Immature natural killer cell (primary cell): ENCODE results near the gene ITIH3. TPM values are rescaled to one million over a fixed set of nuclear protein-coding genes. Genes with fewer than 3 reads are reported as not detected.
A peak's percentile ranks its signal among the peaks of the same experiment; 100 is the strongest.

Source experiments
- DNase-seq, 3 donors: peaks; one replicate each; pipeline ENCODE4 v3.0.0; 2022; ENCODE audit warnings: mixed read lengths in 1 of 3
- H3K27ac Mint-ChIP-seq, 6 donors: one replicate each; pipeline ENCODE4 v1.8.0; 2020; ENCODE audit warnings: mixed read lengths in 6 of 6, mild to moderate bottlenecking in 5 of 6, inconsistent platforms in 4 of 6, moderate library complexity in 3 of 6
- H3K27me3 Mint-ChIP-seq, 3 donors: one replicate each; pipeline ENCODE4 v1.8.0; 2020 to 2021; ENCODE audit warnings: low read depth in 3 of 3, mild to moderate bottlenecking in 3 of 3, mixed read lengths in 3 of 3, moderate library complexity in 3 of 3, inconsistent platforms in 1 of 3
- H3K36me3 Mint-ChIP-seq, 3 donors: one replicate each; pipeline ENCODE4 v1.8.0; 2020; ENCODE audit warnings: mixed read lengths in 3 of 3, inconsistent platforms in 2 of 3, mild to moderate bottlenecking in 2 of 3
- H3K4me1 Mint-ChIP-seq, 2 donors: one replicate each; pipeline ENCODE4 v1.8.0; 2020; ENCODE audit warnings: inconsistent platforms in 2 of 2, mild to moderate bottlenecking in 2 of 2, mixed read lengths in 2 of 2, moderate library complexity in 1 of 2
- H3K4me3 Mint-ChIP-seq, 5 donors: one replicate each; pipeline ENCODE4 v1.8.0; 2020; ENCODE audit warnings: mild to moderate bottlenecking in 5 of 5, mixed read lengths in 5 of 5, inconsistent platforms in 3 of 5, moderate library complexity in 3 of 5
- H3K9me3 Mint-ChIP-seq, 6 donors: one replicate each; pipeline ENCODE4 v1.8.0; 2020; ENCODE audit warnings: mild to moderate bottlenecking in 6 of 6, mixed read lengths in 6 of 6, inconsistent platforms in 4 of 6, moderate library complexity in 3 of 6
- polyA plus RNA-seq, 3 donors: library from polyadenylated mRNA; unstranded; fragments of 300-500 nt; fragmentation: Illumina TruSeq; gene quantifications; one replicate each; pipeline ENCODE4 v1.2.3, GENCODE V29; 2021

ITIH3 gene
- not detected for polyA plus RNA-seq

GRCh38 chr3:52794612-52795099, at the start of gene ITIH3:
Gene ITIH3, plus strand, starts transcription at chr3:52794796. Its CDS starts 8 bp downstream, at chr3:52794804.
- Mint-ChIP-seq H3K27me3 (peaks cover 0 to 4% (median 2%) of the 10 kb centered on the region in 3 donors), H3K4me1 (no peaks in the 10 kb centered on the region), H3K4me3 (no peak within 1 kb of the TSS), H3K36me3 (no peaks in the 10 kb centered on the region), H3K27ac (no peak within 1 kb of the TSS), H3K9me3 (no peaks in the 10 kb centered on the region)
- DNase-seq: no peak

DNA sequence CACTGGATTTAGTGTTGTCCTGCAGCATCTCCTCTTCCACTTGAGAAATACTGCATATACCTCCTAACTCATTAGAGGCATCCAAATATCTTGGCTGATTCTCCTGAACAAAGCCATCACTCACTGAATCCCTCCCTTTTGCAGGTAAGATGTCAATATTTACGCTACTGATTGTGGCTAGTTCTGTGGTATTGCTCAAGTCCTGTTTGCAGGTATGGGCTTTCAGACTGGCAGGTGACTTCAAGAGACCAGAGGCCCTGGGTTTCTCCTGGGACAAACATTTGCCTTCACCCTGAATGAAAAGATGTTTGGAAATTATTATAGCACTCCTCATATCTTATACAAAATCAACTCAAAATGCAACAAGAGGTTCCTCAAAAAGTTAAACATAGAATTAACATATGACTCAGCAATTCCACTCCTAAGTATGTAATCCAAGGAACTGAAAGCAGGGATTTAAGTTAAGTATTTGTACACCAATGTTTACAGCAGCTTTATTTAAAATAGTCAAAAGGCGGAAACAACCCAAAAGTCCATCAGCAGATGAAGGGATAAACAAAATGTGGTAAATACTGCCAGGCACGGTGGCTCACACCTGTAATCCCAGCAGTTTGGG, 42.4 kb upstream of the ITIH3 start:
- Mint-ChIP-seq H3K27ac (peak overlapping the region in 1 of 6 donors; percentile 27), H3K9me3 (no peaks in the 10 kb centered on the region), H3K4me3 (no peak overlapping the region), H3K36me3 (peaks cover 25 to 37% (median 25%) of the 10 kb centered on the region in 3 donors), H3K4me1 (no peaks in the 10 kb centered on the region), H3K27me3 (peaks cover 0 to 1% (median 0%) of the 10 kb centered on the region in 3 donors)
- DNase-seq: no peak

DNA sequence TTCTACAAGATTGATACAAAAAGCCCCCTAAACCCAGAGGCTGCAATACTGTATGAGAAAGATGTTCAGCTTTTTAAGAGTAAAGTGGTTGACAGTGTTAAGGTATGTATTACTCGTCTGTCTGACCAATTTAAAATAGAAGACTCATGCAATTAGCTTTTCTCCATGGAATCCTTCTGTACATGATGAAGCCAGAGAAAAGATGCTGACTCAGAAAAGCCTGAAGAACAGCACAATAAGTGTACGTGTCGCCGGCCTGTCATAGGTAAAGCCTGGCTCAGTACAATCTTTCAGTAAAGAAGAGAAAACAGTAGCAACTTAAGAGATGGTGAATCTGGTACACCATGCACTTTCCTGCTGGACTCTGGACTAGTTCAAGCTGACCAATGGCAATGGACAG, 40.2 kb upstream of the ITIH3 start:
- Mint-ChIP-seq H3K9me3 (no peaks in the 10 kb centered on the region), H3K36me3 (peaks cover 31 to 42% (median 34%) of the 10 kb centered on the region in 3 donors), H3K4me3 (no peak overlapping the region), H3K27ac (no peak overlapping the region), H3K27me3 (no peaks in the 10 kb centered on the region), H3K4me1 (no peaks in the 10 kb centered on the region)
- DNase-seq: no peak

- Mint-ChIP-seq H3K4me1 (no peaks in the 10 kb centered on the region), H3K27ac (no peak overlapping the region), H3K36me3 (peaks cover 29 to 40% (median 37%) of the 10 kb centered on the region in 3 donors), H3K4me3 (no peak overlapping the region), H3K9me3 (no peaks in the 10 kb centered on the region), H3K27me3 (no peaks in the 10 kb centered on the region)
- no peak for DNase-seq
These were observed 38.5 kb upstream of the ITIH3 start for GRCh38 chr3:52756141-52756540.

DNA sequence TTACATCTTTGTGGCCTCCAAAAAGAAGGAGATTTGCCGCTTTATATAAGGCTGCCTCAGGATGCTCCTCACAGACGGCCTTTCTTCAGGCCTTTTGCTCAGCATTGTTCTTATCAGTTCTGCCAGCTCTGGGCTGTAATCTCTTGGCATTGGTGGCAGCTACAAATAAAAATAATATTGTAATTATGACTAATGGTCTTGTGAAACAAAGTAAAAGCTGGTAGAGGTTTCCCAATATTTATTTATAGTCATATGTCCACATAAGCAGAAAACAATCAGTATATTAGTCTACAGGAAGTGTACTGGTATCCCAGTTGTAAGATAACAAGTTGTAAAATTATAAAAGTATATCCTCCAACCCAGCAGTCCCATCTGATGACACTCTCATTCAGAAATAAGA, 31.1 kb upstream of the ITIH3 start:
- H3K4me3 Mint-ChIP-seq: no peak overlapping the region
- no peak for DNase-seq
- no peaks in the 10 kb centered on the region for H3K9me3 Mint-ChIP-seq
- no peaks in the 10 kb centered on the region for H3K27me3 Mint-ChIP-seq
- no peaks in the 10 kb centered on the region for H3K4me1 Mint-ChIP-seq
- peaks cover 22 to 38% (median 27%) of the 10 kb centered on the region in 3 donors for H3K36me3 Mint-ChIP-seq
- no peak overlapping the region for H3K27ac Mint-ChIP-seq

- peaks cover 0 to 4% (median 0%) of the 10 kb centered on the region in 3 donors for H3K36me3 Mint-ChIP-seq
- peak overlapping the region; percentile 82 to 92 (median 84) for H3K27ac Mint-ChIP-seq
- peak overlapping the region; percentile 90 to 98 (median 95) for H3K4me3 Mint-ChIP-seq
- DNase-seq: no peak
- H3K4me1 Mint-ChIP-seq: peaks cover 21 to 30% of the 10 kb centered on the region in 2 donors
- no peaks in the 10 kb centered on the region for H3K27me3 Mint-ChIP-seq
- H3K9me3 Mint-ChIP-seq: no peaks in the 10 kb centered on the region
These were observed 24.7 kb upstream of the ITIH3 start for GRCh38 chr3:52769786-52770455.

DNA sequence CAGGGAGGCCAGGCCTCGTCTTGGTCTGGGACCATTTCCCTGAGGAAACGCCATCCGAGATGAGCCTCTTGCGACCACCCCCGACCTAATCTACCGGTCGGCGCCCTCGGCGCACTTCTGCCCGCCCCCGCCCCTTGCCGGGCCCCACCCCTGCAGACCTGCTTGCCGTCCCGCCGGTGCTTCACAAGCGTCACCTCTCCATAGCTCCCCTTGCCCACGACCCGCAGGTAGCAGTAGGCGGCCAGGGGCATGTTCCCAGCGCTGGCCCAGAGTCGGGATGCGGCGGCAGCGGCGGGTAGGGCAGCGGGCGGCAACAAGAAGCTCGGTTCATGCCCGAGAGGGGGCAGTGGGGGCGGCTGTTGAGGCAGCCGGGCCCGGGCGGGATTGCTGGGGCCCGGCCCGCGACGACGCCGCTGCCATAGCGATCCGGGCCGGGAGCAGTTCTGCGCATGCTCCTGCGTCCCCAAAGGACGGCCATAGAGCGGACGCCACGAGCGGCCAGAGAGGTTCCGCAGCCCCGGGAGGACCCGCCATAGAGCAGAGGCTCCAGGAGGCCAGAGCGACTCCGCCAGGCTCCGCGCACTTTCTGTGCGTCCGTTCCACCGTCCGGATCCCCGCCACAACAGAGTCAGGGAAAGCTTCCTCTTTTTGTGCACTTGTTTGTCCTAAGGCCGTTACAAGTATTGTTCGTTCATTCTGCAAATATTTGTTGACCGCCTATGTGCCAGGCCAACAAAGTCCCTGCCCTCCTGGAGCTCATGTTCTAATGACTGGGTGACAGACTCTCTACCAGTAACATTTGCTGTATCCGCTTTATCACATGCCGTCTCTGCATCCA, 23.9 kb upstream of the ITIH3 start, which contains the start of gene NEK4:
Gene NEK4, minus strand, starts transcription at position 445 of the 838 bp plus-strand sequence. Its CDS starts 194 bp downstream, at position 251.
- peaks cover 0 to 2% (median 0%) of the 10 kb centered on the region in 3 donors for H3K27me3 Mint-ChIP-seq
- peak; percentile 86 to 91 (median 89) for DNase-seq
- peaks cover 0 to under 1% (median 0%) of the 10 kb centered on the region in 3 donors for H3K36me3 Mint-ChIP-seq
- no peaks in the 10 kb centered on the region for H3K9me3 Mint-ChIP-seq
- H3K27ac Mint-ChIP-seq: peak within 1 kb of the TSS; percentile 87 to 99 (median 92)
- H3K4me3 Mint-ChIP-seq: peak within 1 kb of the TSS; percentile 90 to 98 (median 95)
- H3K4me1 Mint-ChIP-seq: peaks cover 21 to 30% of the 10 kb centered on the region in 2 donors

- DNase-seq: no peak
- peaks cover 0 to 2% (median 0%) of the 10 kb centered on the region in 3 donors for H3K27me3 Mint-ChIP-seq
- no peaks in the 10 kb centered on the region for H3K9me3 Mint-ChIP-seq
- peaks cover 21 to 30% of the 10 kb centered on the region in 2 donors for H3K4me1 Mint-ChIP-seq
- H3K4me3 Mint-ChIP-seq: peak overlapping the region; percentile 90 to 98 (median 95)
- peak overlapping the region; percentile 87 to 99 (median 92) for H3K27ac Mint-ChIP-seq
- H3K36me3 Mint-ChIP-seq: no peaks in the 10 kb centered on the region
These were observed 23.3 kb upstream of the ITIH3 start for GRCh38 chr3:52771334-52771681.

GRCh38 chr3:52771702-52772101, 22.9 kb upstream of the ITIH3 start:
- Mint-ChIP-seq H3K27me3 (peaks cover 0 to 2% (median 0%) of the 10 kb centered on the region in 3 donors), H3K4me1 (peaks cover 21 to 30% of the 10 kb centered on the region in 2 donors), H3K36me3 (no peaks in the 10 kb centered on the region), H3K9me3 (no peaks in the 10 kb centered on the region), H3K27ac (peak overlapping the region; percentile 75 to 99 (median 92)), H3K4me3 (peak overlapping the region; percentile 90 to 98 (median 95))
- DNase-seq: no peak

GRCh38 chr3:52773361-52774065, 21.1 kb upstream of the ITIH3 start:
- no peak for DNase-seq
- Mint-ChIP-seq H3K36me3 (no peaks in the 10 kb centered on the region), H3K4me1 (peaks cover 21 to 36% of the 10 kb centered on the region in 2 donors), H3K9me3 (no peaks in the 10 kb centered on the region), H3K27me3 (peaks cover 0 to 2% (median 0%) of the 10 kb centered on the region in 3 donors), H3K4me3 (no peak overlapping the region), H3K27ac (no peak overlapping the region)

- no peaks in the 10 kb centered on the region for H3K36me3 Mint-ChIP-seq
- peaks cover 0 to 2% (median 0%) of the 10 kb centered on the region in 3 donors for H3K27me3 Mint-ChIP-seq
- no peak for DNase-seq
- no peak overlapping the region for H3K4me3 Mint-ChIP-seq
- no peaks in the 10 kb centered on the region for H3K9me3 Mint-ChIP-seq
- peak overlapping the region in 1 of 6 donors; percentile 14 for H3K27ac Mint-ChIP-seq
- H3K4me1 Mint-ChIP-seq: peaks cover 20 to 35% of the 10 kb centered on the region in 2 donors
These were observed 20.4 kb upstream of the ITIH3 start for GRCh38 chr3:52774066-52774713.

GRCh38 chr3:52774901-52775864, 19.4 kb upstream of the ITIH3 start:
- H3K4me3 Mint-ChIP-seq: no peak overlapping the region
- peaks cover 0 to 2% (median 0%) of the 10 kb centered on the region in 3 donors for H3K27me3 Mint-ChIP-seq
- H3K36me3 Mint-ChIP-seq: no peaks in the 10 kb centered on the region
- H3K9me3 Mint-ChIP-seq: no peaks in the 10 kb centered on the region
- H3K4me1 Mint-ChIP-seq: peaks cover 10 to 25% of the 10 kb centered on the region in 2 donors
- no peak overlapping the region for H3K27ac Mint-ChIP-seq
- DNase-seq: no peak
